Tibial nerve (tissue), 4 donors: ENCODE data around the gene CFAP97. TPM values are rescaled to one million over a fixed set of nuclear protein-coding genes. Genes with fewer than 3 reads are reported as not detected.

Experiments
- DNase-seq, 2 donors: peaks; one replicate each; pipeline ENCODE4 v3.0.0-alpha.2; 2019; ENCODE audit warnings: low spot score in 2 of 2
- H3K27ac ChIP-seq, 4 donors: fragments of 200-600 bp; sonication (generic) in 3 of 4; one replicate each; pipeline ENCODE4 v1.5.1; 2017 to 2019; ENCODE audit warnings: mild to moderate bottlenecking in 1 of 4
- H3K27me3 ChIP-seq, 2 donors: fragments of 200-600 bp; sonication (generic) in 1 of 2; one replicate each; pipeline versions ENCODE4 v1.5.1 to v1.6.0; 2017 to 2019
- H3K36me3 ChIP-seq, 3 donors: fragments of 200-600 bp; sonication (generic); one replicate each; pipeline ENCODE4 v1.5.1; 2018 to 2019
- H3K4me1 ChIP-seq, 4 donors: fragments of 200-600 bp; sonication (generic) in 3 of 4; one replicate each; pipeline ENCODE4 v1.5.1; 2017 to 2019
- H3K4me3 ChIP-seq, 4 donors: fragments of 200-600 bp; sonication (generic) in 3 of 4; one replicate each; pipeline ENCODE4 v1.5.1; 2017 to 2019; ENCODE audit warnings: mild to moderate bottlenecking in 1 of 4, moderate library complexity in 1 of 4
- H3K9me3 ChIP-seq, 4 donors: fragments of 200-600 bp; sonication (generic) in 3 of 4; one replicate each; pipeline ENCODE4 v1.5.1; 2017 to 2019
- CTCF ChIP-seq, 5 experiments: fragments of 200-600 bp in 3 of 5; fragments of 450-650 bp in 2 of 5; sonication (generic) in 3 of 5; IDR thresholded peaks; one replicate each; pipeline ENCODE4 v1.5.1; 2016 to 2019; ENCODE audit warnings: antibody characterized with exemption in 5 of 5, mild to moderate bottlenecking in 3 of 5, moderate library complexity in 2 of 5
- EP300 ChIP-seq, 2 donors: sonication (generic); formaldehyde crosslinking; IDR thresholded peaks; one replicate each; pipeline ENCODE4 v1.6.1; 2017; ENCODE audit warnings: antibody characterized with exemption in 2 of 2, mild to moderate bottlenecking in 1 of 2
- POLR2A ChIP-seq, 2 donors: fragments of 450-650 bp; IDR thresholded peaks; one replicate each; pipeline ENCODE4 v1.6.1; 2017; ENCODE audit warnings: antibody characterized with exemption in 2 of 2, mild to moderate bottlenecking in 2 of 2, moderate library complexity in 2 of 2
- total RNA-seq, 4 donors: library from RNA; depleted of rRNA; stranded (reverse); fragments of >200 nt; gene quantifications; one replicate each; pipeline ENCODE4 v1.1.0, GENCODE V29; 2016

CFAP97 gene
- total RNA-seq, 4 donors from 2014 or later, result 30.3 to 44.1 (median 33.3) TPM

GRCh38 chr4:185109736-185110135 lies 94.1 kb downstream of the CFAP97 start:
- peaks cover 0 to 22% (median 2%) of the 10 kb centered on the region in 4 donors for H3K4me1 ChIP-seq
- H3K36me3 ChIP-seq, result no peaks in the 10 kb centered on the region
- H3K4me3 ChIP-seq, result no peak overlapping the region
- no peak for DNase-seq
- H3K9me3 ChIP-seq, result no peaks in the 10 kb centered on the region
- TF ChIP-seq CTCF (IDR thresholded peaks at IDR 0.05) (no peak), EP300 (IDR thresholded peaks at IDR 0.05) (no peak), POLR2A (IDR thresholded peaks at IDR 0.05) (no peak)
- no peak overlapping the region for H3K27ac ChIP-seq
- no peaks in the 10 kb centered on the region for H3K27me3 ChIP-seq

Other genes with a start within 250 kb of the CFAP97 start
- gene HELT, start 185.5 kb downstream of the CFAP97 start, total RNA-seq, result not detected
- gene SLC25A4, start 60.7 kb downstream of the CFAP97 start, total RNA-seq, result 10 to 100 TPM; 15.5 to 41.1 (median 24.0) TPM
- gene SNX25, start 5.6 kb upstream of the CFAP97 start, total RNA-seq, result 10 to 100 TPM; 17.7 to 29.4 (median 23.5) TPM
- gene LRP2BP, start 191.9 kb upstream of the CFAP97 start, total RNA-seq, result 1 to 10 TPM; 1.7 to 5.5 (median 3.4) TPM
- 10 to 100 TPM in 3 of 4 donors, 1 to 10 TPM in 1; 9.6 to 38.4 (median 30.6) TPM for gene ANKRD37, start 192.8 kb upstream of the CFAP97 start, total RNA-seq
- 10 to 100 TPM; 19.4 to 35.0 (median 29.2) TPM for gene UFSP2, start 222.0 kb upstream of the CFAP97 start, total RNA-seq